Activated T-cell treated with anti-CD3 and anti-CD28 coated beads, Interleukin-2, amount 50 U/mL, for 24 hours (primary cell): ENCODE measurements around the gene GRXCR1.

Experiments used
- DNase-seq: peaks from one replicate; pipeline ENCODE4 v3.0.0-alpha.2; 2020
- H3K27ac Mint-ChIP-seq: 2 replicates; pipeline ENCODE4 v1.8.0; 2020; ENCODE audit warnings: mild to moderate bottlenecking, mixed read lengths
- H3K27me3 Mint-ChIP-seq: 2 replicates; pipeline ENCODE4 v1.8.0; 2020; ENCODE audit warnings: mixed read lengths
- H3K36me3 Mint-ChIP-seq: 2 replicates; pipeline ENCODE4 v1.8.0; 2020; ENCODE audit warnings: low read depth, mixed read lengths
- H3K4me1 Mint-ChIP-seq: 2 replicates; pipeline ENCODE4 v1.8.0; 2020; ENCODE audit warnings: low read depth, mixed read lengths
- H3K4me3 Mint-ChIP-seq: 2 replicates; pipeline ENCODE4 v1.8.0; 2020; ENCODE audit warnings: mild to moderate bottlenecking, moderate library complexity, mixed read lengths
- H3K9me3 Mint-ChIP-seq: 2 replicates; pipeline ENCODE4 v1.8.0; 2020; ENCODE audit warnings: mixed read lengths

The GRXCR1 gene

GRCh38 chr4:42892413-42892812, at the start of gene GRXCR1:
TSS of gene GRXCR1 (plus strand) at chr4:42892713. CDS start at chr4:42893267, 554 bp downstream.
- H3K36me3 Mint-ChIP-seq = no peaks in the 10 kb centered on the region

GRCh38 chr4:42843694-42844093, 48.8 kb upstream of the GRXCR1 start:
- H3K9me3 Mint-ChIP-seq = no peaks in the 10 kb centered on the region
- H3K4me1 Mint-ChIP-seq = no peaks in the 10 kb centered on the region
- DNase-seq = no peak
- no peaks in the 10 kb centered on the region for H3K36me3 Mint-ChIP-seq
- H3K27me3 Mint-ChIP-seq = peaks cover 5% of the 10 kb centered on the region
- no peak overlapping the region for H3K27ac Mint-ChIP-seq
- H3K4me3 Mint-ChIP-seq = no peak overlapping the region

More at GRCh38 chr4:42892413-42892812, at the start of gene GRXCR1:
- Mint-ChIP-seq H3K27ac (no peak within 1 kb of the TSS), H3K27me3 (peaks cover 33% of the 10 kb centered on the region), H3K9me3 (peaks cover 5% of the 10 kb centered on the region), H3K4me3 (no peak within 1 kb of the TSS), H3K4me1 (no peaks in the 10 kb centered on the region)
- no peak for DNase-seq

GRCh38 chr4:42844422-42845070, 48.0 kb upstream of the GRXCR1 start:
- Mint-ChIP-seq H3K27ac (no peak overlapping the region), H3K4me3 (no peak overlapping the region), H3K27me3 (peaks cover 5% of the 10 kb centered on the region), H3K9me3 (no peaks in the 10 kb centered on the region), H3K4me1 (no peaks in the 10 kb centered on the region), H3K36me3 (no peaks in the 10 kb centered on the region)
- no peak for DNase-seq

GRCh38 chr4:42845586-42845985, 46.9 kb upstream of the GRXCR1 start:
- H3K4me3 Mint-ChIP-seq = no peak overlapping the region
- H3K36me3 Mint-ChIP-seq = no peaks in the 10 kb centered on the region
- H3K9me3 Mint-ChIP-seq = peaks cover 10% of the 10 kb centered on the region
- no peak for DNase-seq
- no peak overlapping the region for H3K27ac Mint-ChIP-seq
- H3K4me1 Mint-ChIP-seq = no peaks in the 10 kb centered on the region
- peaks cover 2% of the 10 kb centered on the region for H3K27me3 Mint-ChIP-seq

- DNase-seq = no peak
- H3K4me3 Mint-ChIP-seq = no peak overlapping the region
- H3K27ac Mint-ChIP-seq = no peak overlapping the region
- H3K36me3 Mint-ChIP-seq = no peaks in the 10 kb centered on the region
- H3K4me1 Mint-ChIP-seq = peaks cover 2% of the 10 kb centered on the region
- H3K27me3 Mint-ChIP-seq = peaks cover 16% of the 10 kb centered on the region
- H3K9me3 Mint-ChIP-seq = peaks cover 7% of the 10 kb centered on the region
These were observed 36.7 kb upstream of the GRXCR1 start for GRCh38 chr4:42855779-42856178.

- Mint-ChIP-seq H3K36me3 (no peaks in the 10 kb centered on the region), H3K27me3 (peaks cover 25% of the 10 kb centered on the region), H3K9me3 (no peaks in the 10 kb centered on the region), H3K4me1 (no peaks in the 10 kb centered on the region), H3K4me3 (no peak overlapping the region), H3K27ac (no peak overlapping the region)
- DNase-seq = no peak
These were observed 26.8 kb upstream of the GRXCR1 start for GRCh38 chr4:42865572-42866189.

GRCh38 chr4:42871261-42871660, 21.3 kb upstream of the GRXCR1 start:
- Mint-ChIP-seq H3K9me3 (no peaks in the 10 kb centered on the region), H3K27ac (no peak overlapping the region), H3K27me3 (peaks cover 33% of the 10 kb centered on the region), H3K4me3 (no peak overlapping the region), H3K4me1 (no peaks in the 10 kb centered on the region), H3K36me3 (no peaks in the 10 kb centered on the region)
- no peak for DNase-seq

- no peak for DNase-seq
- Mint-ChIP-seq H3K9me3 (no peaks in the 10 kb centered on the region), H3K36me3 (no peaks in the 10 kb centered on the region), H3K4me1 (no peaks in the 10 kb centered on the region), H3K4me3 (no peak overlapping the region), H3K27me3 (peaks cover 36% of the 10 kb centered on the region), H3K27ac (no peak overlapping the region)
These were observed 20.7 kb upstream of the GRXCR1 start for GRCh38 chr4:42871671-42872290.

- DNase-seq = no peak
- Mint-ChIP-seq H3K27ac (no peak overlapping the region), H3K36me3 (no peaks in the 10 kb centered on the region), H3K4me3 (no peak overlapping the region), H3K9me3 (no peaks in the 10 kb centered on the region), H3K27me3 (peaks cover 37% of the 10 kb centered on the region), H3K4me1 (no peaks in the 10 kb centered on the region)
These were observed 13.7 kb upstream of the GRXCR1 start for GRCh38 chr4:42878863-42879262.

- DNase-seq = no peak
- Mint-ChIP-seq H3K27me3 (peaks cover 36% of the 10 kb centered on the region), H3K9me3 (peaks cover 13% of the 10 kb centered on the region), H3K36me3 (no peaks in the 10 kb centered on the region), H3K4me3 (no peak overlapping the region), H3K4me1 (no peaks in the 10 kb centered on the region), H3K27ac (no peak overlapping the region)
These were observed 11.3 kb upstream of the GRXCR1 start for GRCh38 chr4:42881253-42881652.

- peaks cover 36% of the 10 kb centered on the region for H3K27me3 Mint-ChIP-seq
- H3K4me1 Mint-ChIP-seq = no peaks in the 10 kb centered on the region
- H3K27ac Mint-ChIP-seq = no peak overlapping the region
- no peak overlapping the region for H3K4me3 Mint-ChIP-seq
- no peak for DNase-seq
- no peaks in the 10 kb centered on the region for H3K36me3 Mint-ChIP-seq
- H3K9me3 Mint-ChIP-seq = peaks cover 10% of the 10 kb centered on the region
These were observed 869 bp upstream of the GRXCR1 start for GRCh38 chr4:42891644-42892043.

- no peaks in the 10 kb centered on the region for H3K9me3 Mint-ChIP-seq
- no peak overlapping the region for H3K27ac Mint-ChIP-seq
- H3K4me1 Mint-ChIP-seq = no peaks in the 10 kb centered on the region
- DNase-seq = no peak
- no peak overlapping the region for H3K4me3 Mint-ChIP-seq
- no peaks in the 10 kb centered on the region for H3K36me3 Mint-ChIP-seq
- H3K27me3 Mint-ChIP-seq = peaks cover 26% of the 10 kb centered on the region
These were observed 2.9 kb downstream of the GRXCR1 start for GRCh38 chr4:42895452-42895851.

GRCh38 chr4:42904986-42905385, 12.5 kb downstream of the GRXCR1 start:
- H3K4me1 Mint-ChIP-seq = no peaks in the 10 kb centered on the region
- no peaks in the 10 kb centered on the region for H3K9me3 Mint-ChIP-seq
- no peaks in the 10 kb centered on the region for H3K36me3 Mint-ChIP-seq
- H3K4me3 Mint-ChIP-seq = no peak overlapping the region
- H3K27ac Mint-ChIP-seq = no peak overlapping the region
- H3K27me3 Mint-ChIP-seq = peaks cover 15% of the 10 kb centered on the region
- DNase-seq = no peak

GRCh38 chr4:42905591-42905990, 13.1 kb downstream of the GRXCR1 start:
- H3K27ac Mint-ChIP-seq = no peak overlapping the region
- no peaks in the 10 kb centered on the region for H3K4me1 Mint-ChIP-seq
- no peaks in the 10 kb centered on the region for H3K9me3 Mint-ChIP-seq
- DNase-seq = no peak
- peaks cover 18% of the 10 kb centered on the region for H3K27me3 Mint-ChIP-seq
- no peak overlapping the region for H3K4me3 Mint-ChIP-seq
- no peaks in the 10 kb centered on the region for H3K36me3 Mint-ChIP-seq

GRCh38 chr4:42906341-42906740, 13.8 kb downstream of the GRXCR1 start:
- no peak for DNase-seq
- Mint-ChIP-seq H3K4me1 (no peaks in the 10 kb centered on the region), H3K27ac (no peak overlapping the region), H3K9me3 (no peaks in the 10 kb centered on the region), H3K27me3 (peaks cover 18% of the 10 kb centered on the region), H3K4me3 (no peak overlapping the region), H3K36me3 (no peaks in the 10 kb centered on the region)
